HG03064 (cell line): ENCODE results near the gene AOPEP.

ENCODE experiments used
- ATAC-seq: cut with Tn5 transposase; IDR thresholded peaks from one replicate; pipeline ENCODE4 v1.9.1; 2021; ENCODE audit warnings: low read depth; ENCODE audit not compliant: unreplicated experiment

Gene AOPEP

DNA sequence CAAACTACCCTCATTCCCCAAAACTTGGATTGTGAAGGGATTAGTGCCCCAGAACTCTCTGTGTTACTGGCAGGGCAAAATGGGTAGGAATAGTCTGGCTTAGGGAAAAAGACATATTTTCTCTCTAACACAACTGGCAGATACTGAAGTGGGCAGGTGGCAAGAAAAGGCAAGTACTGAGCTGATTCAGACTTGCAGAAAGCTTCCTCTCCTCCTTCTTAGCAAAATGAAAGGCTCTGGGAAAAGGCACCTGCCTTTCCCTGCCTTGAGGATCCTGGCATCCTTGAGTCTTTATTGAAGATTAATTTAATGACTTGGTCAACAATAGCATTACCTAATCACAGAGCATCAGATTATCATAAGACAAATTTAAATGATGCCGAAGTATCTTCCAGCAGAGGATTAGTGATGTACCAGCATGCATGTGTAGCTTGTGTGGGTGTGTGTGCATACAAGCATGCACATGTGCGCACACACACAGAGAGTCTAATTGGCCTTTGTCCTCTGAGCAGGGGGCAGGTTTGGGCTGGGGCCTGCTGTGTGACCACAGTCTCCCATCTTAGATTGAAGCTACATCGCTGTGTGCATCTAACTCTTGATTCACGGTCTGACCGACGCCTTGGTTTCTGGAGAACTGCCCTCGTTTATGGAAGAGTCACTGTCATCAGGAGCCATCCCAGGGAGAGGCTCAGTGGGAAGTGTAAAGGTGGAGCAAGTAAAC is 294.8 kb downstream of the AOPEP start:
- ATAC-seq, result no peak

GRCh38 chr9:95022657-95023056 is 296.2 kb downstream of the AOPEP start:
- no peak for ATAC-seq

DNA sequence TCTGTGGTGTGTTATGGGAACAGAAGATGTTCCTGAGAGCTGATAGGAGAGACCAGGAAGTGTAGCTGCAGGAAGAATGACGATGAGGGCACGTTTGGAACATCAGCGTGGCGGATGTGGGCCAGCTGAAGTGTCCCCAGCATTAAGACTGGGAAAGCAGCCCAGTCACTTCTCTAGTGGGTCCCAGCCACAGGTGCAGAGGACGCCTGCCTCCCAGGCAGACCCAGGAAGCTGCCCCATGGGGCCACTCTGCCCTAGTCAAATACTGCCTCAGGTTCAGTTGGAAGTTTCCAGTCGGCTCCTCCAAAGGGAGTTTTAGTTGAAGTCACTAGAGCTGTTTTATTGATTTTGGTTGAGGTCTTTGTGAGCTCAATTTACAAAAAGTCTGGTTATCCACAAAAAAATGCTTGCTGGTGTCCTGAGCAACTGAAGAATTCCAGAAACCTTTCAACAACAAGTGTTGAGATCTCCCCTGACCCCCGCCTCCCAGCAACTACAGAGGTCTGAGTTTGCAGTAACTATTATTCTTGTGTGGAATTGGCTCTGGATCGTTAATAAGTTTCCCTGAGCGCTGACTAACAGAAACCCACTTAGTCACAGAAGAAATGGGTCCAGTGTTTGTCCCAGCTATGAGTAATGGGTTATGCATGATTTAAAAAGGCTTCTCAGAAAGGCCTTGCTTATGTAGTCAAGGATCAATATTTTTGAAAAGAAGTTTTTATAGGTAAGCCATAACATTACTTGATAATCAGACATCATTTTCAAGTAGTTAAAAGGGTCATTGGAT is 296.9 kb downstream of the AOPEP start:
- no peak for ATAC-seq

DNA sequence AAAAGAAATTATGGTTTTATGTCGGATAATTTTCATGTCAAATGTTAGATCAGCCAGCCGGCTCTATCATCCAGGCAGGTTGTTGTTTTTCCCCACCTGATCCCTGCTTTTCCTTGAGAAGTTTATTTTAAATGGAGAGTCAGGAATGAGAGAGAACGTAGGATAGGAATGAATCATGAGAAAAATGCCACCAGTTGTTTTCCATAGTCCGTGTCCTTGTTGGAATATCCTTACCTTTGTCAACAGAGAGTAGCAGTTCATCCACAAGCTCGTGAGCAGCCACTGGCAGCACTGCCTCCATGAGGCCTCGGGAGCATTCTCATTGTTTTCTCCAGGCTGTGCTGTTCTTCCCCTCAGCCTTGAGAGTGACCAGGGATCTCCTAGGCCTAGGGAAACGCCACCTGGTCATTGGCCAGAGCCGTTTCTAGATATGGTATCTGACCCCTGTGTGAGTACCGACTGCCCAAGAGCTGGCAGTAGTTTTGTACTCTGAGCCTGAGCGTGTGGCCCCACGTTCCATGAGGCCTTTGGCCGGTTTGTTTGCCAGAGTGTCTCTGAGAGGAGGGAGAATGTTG is 297.7 kb downstream of the AOPEP start:
- no peak for ATAC-seq

- ATAC-seq, result no peak
Measured at GRCh38 chr9:95025213-95026147, 299.0 kb downstream of the AOPEP start.

GRCh38 chr9:95026148-95026524 is 299.6 kb downstream of the AOPEP start:
- no peak for ATAC-seq

GRCh38 chr9:95027914-95028852 is 301.7 kb downstream of the AOPEP start:
- ATAC-seq, result no peak

- ATAC-seq, result no peak
Measured at GRCh38 chr9:95028853-95029219, 302.3 kb downstream of the AOPEP start.

GRCh38 chr9:95029288-95029687 is 302.8 kb downstream of the AOPEP start:
- ATAC-seq, result no peak

DNA sequence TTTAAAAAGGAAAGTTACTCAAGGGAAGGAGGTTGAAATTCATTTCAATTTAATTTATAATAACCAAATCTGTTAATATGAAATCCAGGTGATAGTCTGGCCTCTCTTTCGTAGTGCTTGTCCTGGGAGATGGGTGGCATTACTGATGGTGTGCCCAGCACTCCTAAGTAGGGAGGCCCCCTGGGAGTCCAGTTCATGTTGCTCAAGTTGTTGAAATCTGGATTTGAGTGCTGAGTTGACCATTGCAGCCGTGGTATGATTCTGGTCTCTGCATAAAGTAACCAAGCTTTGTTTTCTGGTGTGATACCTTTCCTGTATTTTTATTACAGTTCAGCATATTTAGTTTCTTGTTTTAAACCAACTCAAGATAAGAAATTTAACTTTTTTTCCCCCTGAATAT is 303.2 kb downstream of the AOPEP start:
- no peak for ATAC-seq

GRCh38 chr9:95030344-95030743 is 303.8 kb downstream of the AOPEP start:
- no peak for ATAC-seq

GRCh38 chr9:95030920-95031642 is 304.6 kb downstream of the AOPEP start:
- no peak for ATAC-seq

- ATAC-seq, result no peak
Measured at GRCh38 chr9:95031711-95032461, 305.4 kb downstream of the AOPEP start.

GRCh38 chr9:95032580-95033341 is 306.3 kb downstream of the AOPEP start:
- ATAC-seq, result no peak

DNA sequence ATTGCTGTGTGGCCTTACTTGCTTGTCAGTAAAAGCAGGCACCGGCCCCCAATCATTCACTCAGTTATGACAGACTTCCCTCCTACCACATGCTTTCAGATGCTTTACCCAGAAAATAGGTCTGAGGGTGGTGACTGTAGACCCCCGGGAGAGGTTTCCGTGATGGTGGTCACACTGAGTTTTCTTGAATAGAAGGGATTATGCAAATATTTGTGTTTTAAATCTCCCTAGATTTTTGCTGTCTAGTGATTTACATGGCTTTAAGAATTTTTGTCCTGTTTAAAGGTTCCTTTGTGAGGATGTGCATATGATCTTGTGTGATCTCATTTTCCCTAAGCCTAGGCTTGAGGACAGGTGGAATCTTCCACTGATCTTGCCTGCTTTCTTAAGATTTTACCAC is 309.3 kb downstream of the AOPEP start:
- no peak for ATAC-seq

DNA sequence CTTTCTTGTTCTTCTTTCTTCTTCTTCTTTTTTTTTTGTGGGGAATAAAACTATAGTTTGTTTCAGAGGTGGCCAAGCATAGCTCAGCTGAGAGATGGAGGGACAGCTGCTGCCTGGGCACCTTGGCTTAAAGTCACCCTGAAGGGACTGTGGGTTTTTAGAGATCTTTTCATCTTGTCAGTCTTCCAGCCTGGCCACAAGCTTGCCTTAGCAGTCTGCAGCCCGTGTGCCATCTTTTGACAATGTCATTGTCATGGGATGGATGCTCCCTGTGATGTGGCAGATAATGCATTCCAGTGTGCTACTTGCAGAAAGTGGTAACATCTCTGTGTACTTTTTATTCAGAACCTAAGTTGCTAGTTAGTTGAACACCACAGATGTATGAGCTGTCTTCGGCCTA is 310.2 kb downstream of the AOPEP start:
- no peak for ATAC-seq

DNA sequence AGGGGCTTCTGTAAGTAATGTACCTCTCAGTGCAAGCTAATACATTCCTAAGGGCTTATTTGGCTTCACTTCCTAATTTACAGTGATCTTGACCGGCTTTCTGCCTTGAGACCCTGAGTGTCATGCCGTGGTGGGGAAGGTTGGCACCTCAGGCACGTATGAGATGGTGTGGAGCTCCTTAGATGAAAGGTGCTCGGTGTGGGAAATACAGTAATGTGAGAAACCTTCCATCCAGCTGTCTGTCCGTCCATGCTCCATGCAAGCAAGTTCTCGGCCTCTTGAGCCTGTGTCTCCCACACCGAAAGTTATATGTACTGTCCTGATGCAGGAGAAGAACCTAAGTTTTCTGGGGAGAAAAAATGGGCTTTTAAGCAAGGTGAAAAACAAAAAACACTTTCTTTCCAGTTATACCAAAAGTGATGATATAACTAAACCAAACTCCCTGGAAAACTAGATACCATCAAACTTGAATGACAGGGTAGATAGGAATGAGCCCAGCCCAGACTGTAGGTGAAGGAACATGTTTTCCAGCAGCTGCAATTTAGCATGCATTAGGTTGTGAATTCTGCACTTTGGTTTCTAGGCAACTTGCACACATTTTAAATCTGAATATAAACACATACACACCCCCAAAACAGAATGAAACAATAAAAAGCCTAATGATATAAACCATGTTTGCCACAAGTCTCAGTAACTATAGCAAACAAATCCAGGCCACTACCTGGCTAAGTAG is 311.5 kb downstream of the AOPEP start:
- ATAC-seq, result no peak
